Sciatic nerve (tissue), 2 donors: ENCODE data around the gene LRFN3. TPM values are rescaled to one million over a fixed set of nuclear protein-coding genes. Genes with fewer than 3 reads are reported as not detected.
"Not testable (repeated sequence)": the region's sequence is repeated elsewhere in the genome, so short reads cannot be mapped to it uniquely, and the experiment has no call there.

Experiments
- ATAC-seq: fragments of 200-7000 bp; cut with Tn5 transposase; one replicate; pipeline ENCODE4 v1.9.1; 2020; ENCODE audit warnings: mild to moderate bottlenecking, moderate library complexity
- DNase-seq: peaks from one replicate; pipeline ENCODE4 v3.0.0-alpha.2; 2020; ENCODE audit warnings: low spot score
- intact Hi-C: fragments of 100-400 bp; cut with DNase I; formaldehyde crosslinking; loops from one replicate; pipeline ENCODE4 v1.14.2; 2022
- total RNA-seq: library from RNA; stranded (reverse); fragmentation: NEBNext Ultra II Directional; extraction: Animal tissue kit (Norgen Biotek cat#: 25700); gene quantifications from one replicate; pipeline ENCODE4 v1.2.1, GENCODE V29; 2021
- donor health status: DM: no; HTN: no; CAD: no.
- donor health status: DM: no; HTN: no; CAD: no.

LRFN3 gene
- total RNA-seq, 1 donor from 2014 or later, result 13.1 TPM

GRCh38 chr19:35904311-35905068 lies 31.7 kb upstream of the LRFN3 start:
- intact Hi-C loops, result no loop called here
- DNase-seq, result no peak
- no peak for ATAC-seq

- no peak for DNase-seq
- ATAC-seq, result no peak
- intact Hi-C loops, result no loop called here
These were observed 30.9 kb upstream of the LRFN3 start for GRCh38 chr19:35905178-35905727.

GRCh38 chr19:35907377-35907745 lies 28.8 kb upstream of the LRFN3 start:
- intact Hi-C loops, result no loop called here
- DNase-seq, result no peak
- no peak for ATAC-seq

GRCh38 chr19:35908010-35908441 lies 28.1 kb upstream of the LRFN3 start, which contains the start of gene TYROBP:
Gene TYROBP, minus strand, starts transcription at chr19:35908295. Its CDS starts 67 bp downstream, at chr19:35908228.
- peak; percentile 39 for ATAC-seq
- no peak for DNase-seq
- intact Hi-C loops, result no loop called here

DNA sequence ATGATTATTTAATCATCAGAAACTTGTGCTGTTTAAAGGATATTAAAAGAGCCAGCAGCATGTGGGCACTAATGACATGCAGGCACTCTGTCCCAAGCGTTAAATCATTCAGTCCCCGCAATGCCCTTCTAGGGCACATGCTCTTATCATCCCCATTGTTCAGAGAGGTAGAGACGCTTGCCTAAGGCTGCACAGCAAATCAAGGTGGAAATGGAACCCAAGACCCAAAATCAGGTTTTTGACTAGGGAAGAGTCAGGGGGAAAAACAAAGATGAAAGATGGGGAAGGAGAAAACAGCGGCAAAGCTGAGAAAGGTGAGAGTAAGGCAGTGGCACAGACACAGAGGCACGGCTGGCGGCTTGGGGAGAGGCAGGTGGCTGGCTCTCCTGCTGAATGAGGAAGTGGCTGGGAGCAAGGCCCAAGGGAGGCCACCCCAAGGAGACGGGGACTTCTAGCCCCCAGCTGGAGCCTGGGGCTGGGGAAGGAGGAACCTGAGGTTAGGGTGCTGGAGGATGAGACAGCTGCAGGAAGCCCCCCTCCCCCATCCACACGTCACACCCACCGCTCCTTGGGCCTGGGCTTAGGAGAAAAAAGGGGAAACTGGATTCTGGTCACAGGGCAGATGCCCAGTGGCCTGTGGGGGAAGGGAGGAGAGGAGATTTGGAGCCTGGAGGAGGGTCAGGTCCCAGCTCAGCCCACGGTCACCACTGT lies 27.0 kb upstream of the LRFN3 start:
- DNase-seq, result peak; percentile 82
- intact Hi-C loops, result no loop called here
- ATAC-seq, result peak; percentile 92

GRCh38 chr19:35909684-35910035 lies 26.5 kb upstream of the LRFN3 start:
- DNase-seq, result no peak
- intact Hi-C loops, result no loop called here
- no peak for ATAC-seq

- ATAC-seq, intact Hi-C loops: not testable (repeated sequence)
These were observed 25.8 kb upstream of the LRFN3 start for GRCh38 chr19:35910355-35910754.

DNA sequence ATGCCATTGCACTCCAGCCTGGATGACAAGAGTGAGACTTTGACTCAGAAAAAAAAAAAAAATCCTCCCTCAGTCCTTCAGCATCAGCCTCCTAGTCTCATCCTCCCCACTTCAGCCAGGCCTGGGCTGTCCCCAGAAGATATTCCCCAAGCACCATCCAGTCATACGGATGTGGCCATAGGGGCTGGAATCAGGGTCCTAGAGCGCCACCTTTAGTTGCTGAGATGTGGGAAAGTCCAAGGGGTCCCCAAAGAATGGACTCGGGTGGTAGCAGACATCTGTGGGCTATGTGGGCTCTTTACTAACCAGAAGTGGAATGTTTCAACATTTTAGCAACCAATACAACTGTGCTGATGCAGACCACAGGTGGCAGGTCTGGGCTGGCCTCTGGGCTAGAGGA lies 25.0 kb upstream of the LRFN3 start:
- DNase-seq (no peak), ATAC-seq (no peak)
- intact Hi-C loops, result no loop called here

More at GRCh38 chr19:35910355-35910754, 25.8 kb upstream of the LRFN3 start:
- DNase-seq, result not testable (repeated sequence)

DNA sequence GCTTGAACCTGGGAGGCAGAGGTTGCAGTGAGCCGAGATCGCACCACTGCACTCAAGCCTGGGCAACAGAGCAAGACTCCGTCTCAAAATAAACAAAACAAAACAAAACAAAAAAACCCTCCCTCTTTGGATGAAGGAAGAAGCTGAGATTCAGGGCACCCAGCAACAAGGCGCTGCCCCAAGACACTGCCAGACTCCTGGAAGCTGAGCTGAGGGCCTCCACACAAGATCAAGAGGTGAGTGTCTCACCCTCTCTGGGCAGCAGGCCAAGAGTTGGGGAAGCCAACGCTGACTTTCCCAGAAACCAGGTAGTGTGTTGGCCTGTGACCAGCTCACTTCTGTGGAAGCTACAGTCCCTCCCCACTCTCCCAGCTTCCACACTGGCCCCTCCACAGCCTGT lies 24.4 kb upstream of the LRFN3 start:
- intact Hi-C loops, result no loop called here
- DNase-seq (no peak), ATAC-seq (no peak)

- no peak for ATAC-seq
These were observed 22.6 kb upstream of the LRFN3 start for GRCh38 chr19:35913589-35913988.

GRCh38 chr19:35915443-35915842 lies 20.7 kb upstream of the LRFN3 start:
- ATAC-seq (no peak), DNase-seq (no peak)

More at GRCh38 chr19:35913589-35913988, 22.6 kb upstream of the LRFN3 start:
- DNase-seq, result no peak
- intact Hi-C loops, result no loop called here

GRCh38 chr19:35919306-35919705 lies 16.9 kb upstream of the LRFN3 start:
- no peak for ATAC-seq
- no peak for DNase-seq
- intact Hi-C loops, result no loop called here

More at GRCh38 chr19:35915443-35915842, 20.7 kb upstream of the LRFN3 start:
- intact Hi-C loops, result no loop called here

- intact Hi-C loops, result no loop called here
- no peak for DNase-seq
- ATAC-seq, result no peak
These were observed 15.2 kb upstream of the LRFN3 start for GRCh38 chr19:35921012-35921411.

DNA sequence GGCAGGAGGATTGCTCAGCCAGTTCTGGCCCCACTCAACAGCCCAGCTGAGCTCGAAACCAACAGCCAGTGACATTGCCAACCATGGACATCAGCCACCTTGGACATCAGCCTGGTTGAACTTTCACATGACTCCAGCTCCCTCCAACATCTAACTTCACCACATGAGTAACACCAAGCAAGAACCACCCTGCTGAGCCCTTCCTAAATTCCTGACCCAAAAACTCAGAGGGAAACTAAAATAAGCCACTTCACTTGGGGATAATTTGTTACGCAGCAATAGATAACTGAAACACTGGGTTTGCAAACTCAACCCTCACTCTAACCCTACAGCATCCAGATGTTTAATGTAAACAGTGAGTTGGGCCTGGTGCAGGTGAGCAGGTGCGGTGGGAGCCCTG lies 10.7 kb upstream of the LRFN3 start:
- intact Hi-C loops, result no loop called here
- DNase-seq (no peak), ATAC-seq (no peak)

DNA sequence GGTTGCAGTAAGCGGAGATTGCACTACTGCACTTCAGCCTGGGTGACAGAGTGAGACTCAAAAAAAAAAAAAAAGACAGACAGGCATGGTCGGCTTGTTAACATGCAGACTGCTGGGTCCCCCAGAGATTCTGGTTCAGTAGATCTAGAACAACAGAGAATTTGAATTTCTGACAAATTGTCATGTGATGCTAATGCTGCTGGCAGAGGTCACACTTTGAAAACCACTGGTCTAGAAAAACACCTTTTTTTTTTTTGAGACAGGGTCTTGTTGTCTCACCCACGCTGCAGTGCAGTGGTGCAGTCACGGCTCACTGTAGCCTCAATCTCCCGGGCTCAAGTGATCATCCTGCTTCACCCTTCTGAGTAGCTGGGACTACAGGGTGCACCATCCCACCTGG lies 7.7 kb upstream of the LRFN3 start:
- ATAC-seq (no peak), DNase-seq (no peak)
- intact Hi-C loops, result no loop called here

DNA sequence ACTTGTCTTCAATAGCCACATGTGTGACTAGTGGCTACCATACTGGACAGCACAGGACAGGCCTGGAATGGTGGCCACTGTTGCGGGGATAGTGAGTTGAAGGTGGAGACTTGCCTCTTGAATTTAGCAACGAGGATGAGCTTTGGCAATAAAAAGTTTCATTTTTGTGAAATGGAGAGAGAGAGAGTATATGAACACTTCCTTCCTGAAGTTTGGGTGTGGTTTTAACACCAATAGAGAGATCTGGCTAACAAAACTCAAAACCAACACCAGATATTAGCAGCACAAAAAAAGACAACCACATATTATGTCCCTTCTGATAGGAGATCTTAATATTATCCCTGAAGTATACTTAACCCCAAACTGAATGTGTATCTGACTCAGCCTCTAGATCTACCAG lies 6.3 kb upstream of the LRFN3 start:
- no peak for DNase-seq
- intact Hi-C loops, result loop anchor here (2.0 kb wide), 1 partner anchor 49 kb away; no protein-coding TSS in a partner anchor
- no peak for ATAC-seq

DNA sequence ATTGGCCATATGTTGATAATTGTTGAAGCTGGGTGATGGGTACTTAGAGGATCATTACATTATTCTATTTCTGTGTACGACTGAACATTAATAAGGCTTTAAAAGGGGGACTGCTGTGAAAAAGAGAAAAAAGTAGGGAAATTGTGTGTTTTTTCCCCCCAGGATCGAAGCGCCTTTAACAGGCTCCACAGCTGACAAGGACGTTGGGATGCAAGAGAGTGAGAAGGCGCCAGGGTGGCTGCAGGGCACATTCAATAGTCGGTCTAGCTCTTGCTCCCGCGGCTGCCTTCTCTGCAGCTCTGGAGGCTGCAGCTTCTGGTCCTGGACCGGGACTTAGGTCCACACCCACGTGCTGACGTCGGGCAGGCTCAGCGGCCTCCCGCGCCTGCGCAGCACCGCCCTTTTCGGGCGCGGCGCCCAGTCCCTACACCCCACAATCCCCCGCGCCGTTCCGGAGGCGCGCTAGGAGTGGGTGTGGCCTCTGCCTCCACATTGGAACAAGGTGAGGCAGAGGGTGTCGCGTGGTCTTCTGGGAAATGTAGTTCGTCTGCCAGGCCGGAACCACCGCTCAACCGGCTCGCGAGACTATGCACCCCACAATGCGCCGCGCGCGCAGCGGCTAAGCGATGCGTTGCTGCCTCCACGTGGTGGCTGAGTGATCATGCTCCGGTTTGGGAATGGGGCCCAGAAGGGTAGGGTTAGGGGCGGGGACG lies 4.9 kb upstream of the LRFN3 start:
- peak; percentile 99 for ATAC-seq

GRCh38 chr19:35931874-35932202 lies 4.3 kb upstream of the LRFN3 start:
- ATAC-seq, result no peak
- DNase-seq, result no peak
- intact Hi-C loops, result loop anchor here (2.0 kb wide), 1 partner anchor 51 kb away; no protein-coding TSS in a partner anchor

More for the DNA sequence above, 4.9 kb upstream of the LRFN3 start:
- peak; percentile 99 for DNase-seq
- intact Hi-C loops, result loop anchor here (2.0 kb wide), 1 partner anchor 51 kb away; no protein-coding TSS in a partner anchor

GRCh38 chr19:35932291-35932936 lies 3.8 kb upstream of the LRFN3 start:
- intact Hi-C loops, result no loop called here
- ATAC-seq, result no peak
- no peak for DNase-seq
